ENCODE data around the gene ATCAY. TPM values are rescaled to one million over a fixed set of nuclear protein-coding genes. Genes with fewer than 3 reads are reported as not detected.

ATCAY gene
- total and polyA plus RNA-seq, 2 of the 13 experiments (the other 11 are each of a cell fraction or from before 2014, with no cell fraction given) = not detected

DNA sequence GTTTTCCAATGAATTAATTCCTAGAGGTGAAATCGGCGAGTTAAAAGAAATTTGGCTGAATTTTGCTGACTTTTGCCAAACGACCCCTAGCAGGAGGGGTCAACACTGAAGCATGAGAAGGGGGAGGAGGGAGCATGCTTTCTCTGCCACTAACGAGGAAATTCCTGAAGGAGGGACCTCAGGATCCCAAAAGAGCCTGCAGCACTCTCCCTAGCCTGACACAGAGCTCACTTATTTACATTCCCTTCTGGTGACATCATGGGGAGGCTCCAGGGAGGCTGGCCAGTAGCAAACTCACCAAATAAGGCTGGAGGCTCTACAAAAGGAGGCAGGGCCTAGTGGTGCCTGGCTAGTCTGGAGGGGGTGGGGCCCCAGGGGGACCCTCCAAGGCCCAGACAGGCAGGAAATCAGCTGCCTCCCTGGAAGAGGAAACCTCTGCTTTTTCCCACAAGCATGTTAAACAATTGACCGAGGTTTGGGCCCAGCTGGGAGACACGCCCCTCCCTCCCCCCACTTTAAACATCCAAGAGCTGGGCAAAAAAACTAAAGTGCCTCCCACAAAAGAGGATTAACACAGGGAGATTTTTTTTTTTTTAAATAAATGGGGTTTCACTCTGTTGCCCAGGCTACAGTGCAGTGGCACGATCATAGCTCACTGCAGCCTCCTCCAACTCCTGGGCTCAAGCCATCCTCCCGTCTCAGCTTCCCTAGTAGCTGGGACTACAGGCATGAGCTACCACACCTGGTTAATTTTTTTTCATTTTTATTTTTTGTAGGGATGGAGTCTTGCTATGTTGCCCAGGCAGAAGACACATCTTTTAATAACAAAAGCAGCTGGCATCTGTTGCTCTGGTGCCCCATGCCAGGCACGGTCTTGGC lies 88.3 kb downstream of the ATCAY start (continued):
- TF ChIP-seq PRDM15 (CRISPR knock-in tag; IDR thresholded peaks at IDR 0.05) (no peak), HOXA7 (CRISPR knock-in tag; IDR thresholded peaks at IDR 0.05) (no peak), NR2C2 (CRISPR knock-in tag; IDR thresholded peaks at IDR 0.05; ENCODE audit: borderline replicate concordance) (no peak), IRX3 (CRISPR knock-in tag; IDR thresholded peaks at IDR 0.05; ENCODE audit: borderline replicate concordance, low read depth) (no peak), ZNF564 (CRISPR knock-in tag; IDR thresholded peaks at IDR 0.05) (no peak), KDM3A (CRISPR knock-in tag; IDR thresholded peaks at IDR 0.05; ENCODE audit: low read depth) (no peak), ZNF225 (CRISPR knock-in tag; IDR thresholded peaks at IDR 0.05) (no peak)
- TF ChIP-seq, protein P1, sequence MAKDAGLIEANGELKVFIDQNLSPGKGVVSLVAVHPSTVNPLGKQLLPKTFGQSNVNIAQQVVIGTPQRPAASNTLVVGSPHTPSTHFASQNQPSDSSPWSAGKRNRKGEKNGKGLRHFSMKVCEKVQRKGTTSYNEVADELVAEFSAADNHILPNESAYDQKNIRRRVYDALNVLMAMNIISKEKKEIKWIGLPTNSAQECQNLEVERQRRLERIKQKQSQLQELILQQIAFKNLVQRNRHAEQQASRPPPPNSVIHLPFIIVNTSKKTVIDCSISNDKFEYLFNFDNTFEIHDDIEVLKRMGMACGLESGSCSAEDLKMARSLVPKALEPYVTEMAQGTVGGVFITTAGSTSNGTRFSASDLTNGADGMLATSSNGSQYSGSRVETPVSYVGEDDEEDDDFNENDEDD (CRISPR knock-in tag; IDR thresholded peaks at IDR 0.05; ENCODE audit: borderline replicate concordance) = no peak
